Thymus (tissue), 11 donors: ENCODE data around the gene TMEM94. TPM values are rescaled to one million over a fixed set of nuclear protein-coding genes. Genes with fewer than 3 reads are reported as not detected.
"Not testable (repeated sequence)": the region's sequence is repeated elsewhere in the genome, so short reads cannot be mapped to it uniquely, and the experiment has no call there.

Experiments used
- DNase-seq, 9 donors: peaks; one replicate each; pipeline ENCODE4 v3.0.0-alpha.2; 2013; ENCODE audit warnings: low spot score in 9 of 9, low read depth in 6 of 9, missing footprints in 1 of 9
- H3K27ac ChIP-seq, 2 donors: one replicate each; pipeline ENCODE4 v1.5.1; 2013; ENCODE audit warnings: control low read depth in 1 of 2, low read depth in 1 of 2, low read length in 1 of 2, mild to moderate bottlenecking in 1 of 2, moderate library complexity in 1 of 2
- H3K27me3 ChIP-seq, 2 donors: one replicate each; pipeline ENCODE4 v1.5.1; 2013; ENCODE audit warnings: low read length in 1 of 2; ENCODE audit not compliant: control insufficient read depth in 2 of 2, insufficient read depth in 1 of 2
- H3K36me3 ChIP-seq, 2 donors: one replicate each; pipeline ENCODE4 v1.5.1; 2013; ENCODE audit warnings: low read length in 1 of 2, mild to moderate bottlenecking in 1 of 2, moderate library complexity in 1 of 2; ENCODE audit not compliant: control insufficient read depth in 2 of 2, insufficient read depth in 2 of 2
- H3K4me1 ChIP-seq, 2 donors: one replicate each; pipeline ENCODE4 v1.5.1; 2013; ENCODE audit warnings: low read length in 2 of 2; ENCODE audit not compliant: control insufficient read depth in 2 of 2, insufficient read depth in 2 of 2
- H3K4me3 ChIP-seq, 2 donors: one replicate each; pipeline ENCODE4 v1.5.1; 2013; ENCODE audit warnings: low read length in 2 of 2, control low read depth in 1 of 2, mild to moderate bottlenecking in 1 of 2
- H3K9me3 ChIP-seq, 2 donors: one replicate each; pipeline ENCODE4 v1.5.1; 2013; ENCODE audit warnings: low read length in 1 of 2, mild to moderate bottlenecking in 1 of 2; ENCODE audit not compliant: control insufficient read depth in 2 of 2, insufficient read depth in 1 of 2
- WGBS: extraction: QIAGEN DNeasy Blood & Tissue Kit; methylation state at CpG from one replicate; pipeline ENCODE4 v1.1.7; 2013; 5-methylcytosine and 5-hydroxymethylcytosine counted together
- polyA plus RNA-seq: library from polyadenylated mRNA; stranded (reverse); fragments of 200-250 nt; gene quantifications from one replicate; pipeline ENCODE4 v1.2.3, GENCODE V29; 2013
- total RNA-seq: library from RNA; stranded (reverse); fragments of 120-200 nt; gene quantifications from one replicate; pipeline ENCODE4 v1.2.4, GENCODE V29; 2013
- donor health status: healthy.

The TMEM94 gene
- total and polyA plus RNA-seq, 2 donors = 16.1 to 64.5 TPM

GRCh38 chr17:75417054-75417580, 39.3 kb upstream of the TMEM94 start:
- 87% methylated on average over 9 of the region's 9 CpGs for WGBS
- H3K36me3 ChIP-seq = no peaks in the 10 kb centered on the region

GRCh38 chr17:75418531-75418930, 37.9 kb upstream of the TMEM94 start:
- Histone ChIP-seq H3K27me3 (no peaks in the 10 kb centered on the region), H3K4me1 (no peaks in the 10 kb centered on the region), H3K36me3 (no peaks in the 10 kb centered on the region), H3K27ac (no peak overlapping the region), H3K4me3 (no peak overlapping the region), H3K9me3 (no peaks in the 10 kb centered on the region)
- WGBS = 58% methylated on average over 5 of the region's 5 CpGs
- DNase-seq = no peak

More at GRCh38 chr17:75417054-75417580, 39.3 kb upstream of the TMEM94 start:
- no peaks in the 10 kb centered on the region for H3K27me3 ChIP-seq
- no peak overlapping the region for H3K4me3 ChIP-seq
- H3K4me1 ChIP-seq = peaks cover 4 to 8% of the 10 kb centered on the region in 2 donors
- H3K27ac ChIP-seq = no peak overlapping the region
- no peaks in the 10 kb centered on the region for H3K9me3 ChIP-seq
- no peak for DNase-seq

GRCh38 chr17:75428543-75429469, 27.6 kb upstream of the TMEM94 start:
- 95% methylated on average over 17 of the region's 17 CpGs for WGBS
- Histone ChIP-seq H3K36me3 (no peaks in the 10 kb centered on the region), H3K27me3 (no peaks in the 10 kb centered on the region), H3K4me1 (peaks cover 0 to 7% of the 10 kb centered on the region in 2 donors), H3K4me3 (no peak overlapping the region), H3K9me3 (peaks cover 0 to 2% of the 10 kb centered on the region in 2 donors), H3K27ac (no peak overlapping the region)
- no peak for DNase-seq

- 92% methylated on average over 11 of the region's 11 CpGs for WGBS
- Histone ChIP-seq H3K4me3 (no peak overlapping the region), H3K9me3 (peaks cover 0 to 2% of the 10 kb centered on the region in 2 donors), H3K4me1 (peaks cover 0 to 7% of the 10 kb centered on the region in 2 donors), H3K36me3 (no peaks in the 10 kb centered on the region), H3K27me3 (no peaks in the 10 kb centered on the region), H3K27ac (no peak overlapping the region)
- DNase-seq = no peak
Observed at GRCh38 chr17:75430159-75430974, 26.1 kb upstream of the TMEM94 start.

GRCh38 chr17:75433218-75433783, 23.1 kb upstream of the TMEM94 start:
- H3K27ac ChIP-seq = no peak overlapping the region
- no peaks in the 10 kb centered on the region for H3K36me3 ChIP-seq
- no peak for DNase-seq
- H3K4me1 ChIP-seq = peaks cover 0 to 10% of the 10 kb centered on the region in 2 donors
- whole genome bisulfite sequencing = 90% methylated on average over 6 of the region's 6 CpGs
- H3K27me3 ChIP-seq = no peaks in the 10 kb centered on the region
- H3K9me3 ChIP-seq = no peaks in the 10 kb centered on the region
- H3K4me3 ChIP-seq = no peak overlapping the region

GRCh38 chr17:75434433-75434832, 22.0 kb upstream of the TMEM94 start:
- not testable (repeated sequence) for H3K4me3 ChIP-seq, H3K36me3 ChIP-seq
- WGBS = 98% methylated on average over 6 of the region's 6 CpGs

GRCh38 chr17:75437404-75437803, 19.0 kb upstream of the TMEM94 start:
- H3K4me3 ChIP-seq, H3K27me3 ChIP-seq, DNase-seq, H3K27ac ChIP-seq, H3K36me3 ChIP-seq, H3K9me3 ChIP-seq: not testable (repeated sequence)
- H3K4me1 ChIP-seq = peaks cover 0 to 10% of the 10 kb centered on the region in 2 donors
- WGBS = 98% methylated on average over 8 of the region's 8 CpGs

More at GRCh38 chr17:75434433-75434832, 22.0 kb upstream of the TMEM94 start:
- H3K27me3 ChIP-seq, H3K9me3 ChIP-seq, H3K27ac ChIP-seq, DNase-seq: not testable (repeated sequence)
- H3K4me1 ChIP-seq = peaks cover 0 to 10% of the 10 kb centered on the region in 2 donors

- Histone ChIP-seq H3K27me3 (no peaks in the 10 kb centered on the region), H3K36me3 (no peaks in the 10 kb centered on the region), H3K9me3 (no peaks in the 10 kb centered on the region), H3K4me3 (no peak overlapping the region), H3K27ac (no peak overlapping the region), H3K4me1 (peaks cover 0 to 10% of the 10 kb centered on the region in 2 donors)
- WGBS = 95% methylated on average over 2 of the region's 2 CpGs
- DNase-seq = no peak
Observed at GRCh38 chr17:75439287-75439686, 17.1 kb upstream of the TMEM94 start.
